SK-N-MC (cell line): ENCODE measurements around the gene TMUB1.

Experiments
- EZH2 ChIP-seq: fragments of 200-600 bp; sonication (generic); IDR thresholded peaks from one replicate; pipeline ENCODE4 v1.6.1; 2017; ENCODE audit warnings: antibody characterized with exemption
- FOXP2 ChIP-seq: optimal IDR thresholded peaks from 2 replicates; pipeline ENCODE3; 2011; ENCODE audit warnings: mild to moderate bottlenecking, moderate library complexity; ENCODE audit not compliant: insufficient read depth; ENCODE audit errors: extremely low read length, control extremely low read depth
- POLR2AphosphoS5 ChIP-seq: IDR thresholded peaks from 2 replicates; pipeline ENCODE4 v1.6.1; 2012; ENCODE audit warnings: mild to moderate bottlenecking, low read depth, low read length, borderline replicate concordance

DNA sequence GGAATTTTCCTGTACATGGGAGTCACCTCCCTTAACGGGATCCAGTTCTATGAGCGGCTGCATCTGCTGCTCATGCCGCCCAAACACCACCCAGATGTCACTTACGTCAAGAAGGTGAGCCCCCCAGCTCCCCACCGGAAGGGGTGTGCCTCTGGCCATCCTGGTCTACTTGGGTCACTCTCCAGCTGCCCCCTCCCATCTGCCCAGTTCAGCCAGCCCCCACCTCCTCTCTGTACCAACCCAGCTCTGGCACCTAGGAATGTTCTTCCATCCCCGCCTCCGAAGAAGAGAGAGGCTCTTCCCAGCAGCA is 7.7 kb downstream of the TMUB1 start:
- TF ChIP-seq POLR2AphosphoS5 (no peak), EZH2 (no peak), FOXP2 (no peak)
